Mammary epithelial cell (primary cell): Measurements from ENCODE around the gene PLEKHG4B.

Experiments used
- EZH2 ChIP-seq: IDR thresholded peaks from 2 replicates; pipeline ENCODE4 v1.6.1; 2012; ENCODE audit warnings: low read length, inconsistent platforms, borderline replicate concordance
- TF ChIP-seq, protein P1 (sequence below), 2 donors: IDR thresholded peaks in 1 of 2; conservative IDR thresholded peaks in 1 of 2; 2 replicates each; pipeline ENCODE4 v1.5.1; 2011 to 2012; ENCODE audit warnings: inconsistent platforms in 2 of 2, low read length in 2 of 2, mild to moderate bottlenecking in 2 of 2, control low read depth in 1 of 2, low read depth in 1 of 2; ENCODE audit not compliant: insufficient read depth in 1 of 2; ENCODE audit errors: extremely low read depth in 1 of 2

DNA sequence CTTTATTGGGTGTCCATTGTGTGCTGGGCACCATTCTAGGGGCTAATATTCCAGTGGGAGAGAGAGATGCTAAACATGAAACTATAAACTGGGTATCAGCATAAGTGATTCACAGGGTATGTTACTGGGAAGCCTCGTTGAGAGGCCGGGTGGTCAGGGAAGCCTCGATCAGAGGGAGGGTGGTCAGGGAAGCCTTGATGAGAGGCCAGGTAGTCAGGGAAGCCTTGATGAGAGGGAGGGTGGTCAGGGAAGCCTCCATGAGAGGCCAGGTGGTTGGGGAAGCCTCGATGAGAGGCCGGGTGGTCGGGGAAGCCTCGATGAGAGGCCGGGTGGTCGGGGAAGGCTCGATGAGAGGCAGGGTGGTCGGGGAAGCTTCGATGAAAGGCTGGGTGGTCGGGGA lies 8.9 kb upstream of the PLEKHG4B start:
- TF ChIP-seq, protein P1, sequence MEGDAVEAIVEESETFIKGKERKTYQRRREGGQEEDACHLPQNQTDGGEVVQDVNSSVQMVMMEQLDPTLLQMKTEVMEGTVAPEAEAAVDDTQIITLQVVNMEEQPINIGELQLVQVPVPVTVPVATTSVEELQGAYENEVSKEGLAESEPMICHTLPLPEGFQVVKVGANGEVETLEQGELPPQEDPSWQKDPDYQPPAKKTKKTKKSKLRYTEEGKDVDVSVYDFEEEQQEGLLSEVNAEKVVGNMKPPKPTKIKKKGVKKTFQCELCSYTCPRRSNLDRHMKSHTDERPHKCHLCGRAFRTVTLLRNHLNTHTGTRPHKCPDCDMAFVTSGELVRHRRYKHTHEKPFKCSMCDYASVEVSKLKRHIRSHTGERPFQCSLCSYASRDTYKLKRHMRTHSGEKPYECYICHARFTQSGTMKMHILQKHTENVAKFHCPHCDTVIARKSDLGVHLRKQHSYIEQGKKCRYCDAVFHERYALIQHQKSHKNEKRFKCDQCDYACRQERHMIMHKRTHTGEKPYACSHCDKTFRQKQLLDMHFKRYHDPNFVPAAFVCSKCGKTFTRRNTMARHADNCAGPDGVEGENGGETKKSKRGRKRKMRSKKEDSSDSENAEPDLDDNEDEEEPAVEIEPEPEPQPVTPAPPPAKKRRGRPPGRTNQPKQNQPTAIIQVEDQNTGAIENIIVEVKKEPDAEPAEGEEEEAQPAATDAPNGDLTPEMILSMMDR (conservative IDR thresholded peaks at IDR 0.05 in 1 of 2, IDR thresholded peaks at IDR 0.05 in 1 of 2; ENCODE audit: extremely low read depth in 1 of 2, insufficient read depth in 1 of 2, low read depth in 1 of 2, low read length in 2 of 2), result no peak
- TF ChIP-seq EZH2, result no peak
